Stomach smooth muscle (tissue), 2 donors: ENCODE data around the gene TANC1.
A peak's percentile ranks its signal among the peaks of the same experiment; 100 is the strongest.

Experiments
- H3K27ac ChIP-seq: one replicate; pipeline ENCODE4 v1.7.0; 2013; ENCODE audit warnings: mild to moderate bottlenecking, low read length, inconsistent platforms
- H3K27me3 ChIP-seq, 2 donors: one replicate each; pipeline ENCODE4 v1.7.0; 2013; ENCODE audit warnings: low read length in 2 of 2; ENCODE audit not compliant: insufficient read depth in 2 of 2, control insufficient read depth in 1 of 2
- H3K36me3 ChIP-seq, 2 donors: one replicate each; pipeline ENCODE4 v1.7.0; 2013; ENCODE audit warnings: low read length in 2 of 2; ENCODE audit not compliant: control insufficient read depth in 2 of 2, insufficient read depth in 2 of 2
- H3K4me1 ChIP-seq: one replicate; pipeline ENCODE4 v1.7.0; 2013; ENCODE audit warnings: low read length; ENCODE audit not compliant: control insufficient read depth, insufficient read depth
- H3K4me3 ChIP-seq, 2 donors: one replicate each; pipeline ENCODE4 v1.7.0; 2013; ENCODE audit warnings: low read length in 2 of 2
- H3K9ac ChIP-seq, 2 donors: one replicate each; pipeline ENCODE4 v1.7.0; 2013; ENCODE audit warnings: low read length in 2 of 2, mild to moderate bottlenecking in 1 of 2
- H3K9me3 ChIP-seq, 2 donors: one replicate each; pipeline ENCODE4 v1.7.0; 2013; ENCODE audit warnings: low read length in 2 of 2; ENCODE audit not compliant: control insufficient read depth in 2 of 2
- donor health status: healthy.
- donor health status: Pancreatic carcinoma.

The TANC1 gene

DNA sequence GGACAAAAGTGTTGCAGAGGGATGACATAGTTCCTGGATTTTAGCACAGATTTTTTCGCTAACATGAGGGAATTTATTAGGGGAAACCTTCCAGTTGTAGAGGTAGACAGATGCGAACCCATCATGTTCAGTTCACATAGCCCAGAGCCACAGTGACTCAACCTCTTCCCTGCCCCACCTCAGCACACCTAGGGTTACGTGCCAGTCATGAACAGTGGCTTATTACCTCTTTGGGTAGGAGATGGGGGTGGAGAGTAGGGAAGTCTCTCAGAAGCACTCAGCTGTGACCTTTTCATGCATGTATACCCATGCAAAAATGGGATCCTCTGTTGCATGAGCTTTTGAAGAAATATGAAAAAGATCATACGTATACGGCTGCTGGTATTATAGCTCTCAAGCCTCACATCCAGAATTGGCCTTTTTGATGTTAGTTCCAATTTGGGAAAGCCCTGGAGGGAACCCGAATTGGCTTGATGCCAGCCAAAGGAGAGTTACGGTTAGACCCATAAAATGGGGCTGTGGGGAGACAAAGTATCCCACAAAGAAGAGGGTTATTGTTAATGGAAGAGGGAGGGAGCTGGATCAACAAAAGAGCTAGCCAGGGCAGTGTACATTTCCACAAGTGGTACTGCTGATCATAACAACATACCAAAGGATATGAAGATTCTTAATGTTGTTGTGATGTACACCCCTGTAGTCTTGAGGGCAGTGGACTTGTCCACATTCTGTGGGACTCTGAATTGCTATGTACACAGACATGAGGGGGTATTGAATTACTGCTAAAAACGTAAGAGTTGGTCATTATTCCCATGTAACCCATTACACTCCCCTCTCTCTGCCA is 4.9 kb downstream of the TANC1 start:
- Histone ChIP-seq H3K9ac (no peak overlapping the region), H3K4me1 (peaks cover 21% of the 10 kb centered on the region), H3K27me3 (no peaks in the 10 kb centered on the region), H3K27ac (peak overlapping the region; percentile 1), H3K9me3 (no peaks in the 10 kb centered on the region), H3K4me3 (no peak overlapping the region), H3K36me3 (no peaks in the 10 kb centered on the region)

DNA sequence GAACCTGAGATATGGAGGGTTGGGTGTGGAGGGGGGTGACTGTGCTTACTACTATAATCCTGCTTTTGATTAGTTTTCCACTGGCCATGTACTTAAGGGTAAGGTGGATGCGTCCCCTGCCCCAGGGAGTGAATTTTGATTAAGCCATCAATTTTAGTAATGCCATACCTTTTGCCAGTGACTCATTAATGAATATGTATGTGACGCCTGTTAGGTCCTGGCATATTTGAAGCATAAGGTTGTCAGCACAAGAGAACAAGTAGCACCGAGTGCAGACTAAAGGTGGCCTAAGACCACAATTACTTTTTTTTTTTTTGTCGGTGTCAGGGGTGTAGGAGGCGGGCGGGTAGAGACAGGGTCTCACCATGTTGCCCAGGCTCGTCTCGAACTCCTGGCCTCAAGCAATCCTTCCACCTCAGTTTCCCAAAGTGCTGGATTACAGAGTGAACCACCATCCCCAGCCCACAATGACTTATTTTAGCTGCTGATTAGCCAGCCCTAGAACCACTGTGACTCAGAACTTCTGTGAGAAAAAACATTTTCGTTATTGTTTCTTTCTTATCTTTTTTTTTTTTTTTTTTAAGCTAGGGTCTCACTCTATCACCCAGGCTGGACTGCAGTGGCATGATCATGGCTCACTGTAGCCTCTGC is 7.0 kb downstream of the TANC1 start:
- no peaks in the 10 kb centered on the region for H3K36me3 ChIP-seq
- H3K9ac ChIP-seq, result no peak overlapping the region
- no peaks in the 10 kb centered on the region for H3K9me3 ChIP-seq
- no peak overlapping the region for H3K27ac ChIP-seq
- H3K27me3 ChIP-seq, result no peaks in the 10 kb centered on the region
- H3K4me1 ChIP-seq, result peaks cover 16% of the 10 kb centered on the region
- no peak overlapping the region for H3K4me3 ChIP-seq

DNA sequence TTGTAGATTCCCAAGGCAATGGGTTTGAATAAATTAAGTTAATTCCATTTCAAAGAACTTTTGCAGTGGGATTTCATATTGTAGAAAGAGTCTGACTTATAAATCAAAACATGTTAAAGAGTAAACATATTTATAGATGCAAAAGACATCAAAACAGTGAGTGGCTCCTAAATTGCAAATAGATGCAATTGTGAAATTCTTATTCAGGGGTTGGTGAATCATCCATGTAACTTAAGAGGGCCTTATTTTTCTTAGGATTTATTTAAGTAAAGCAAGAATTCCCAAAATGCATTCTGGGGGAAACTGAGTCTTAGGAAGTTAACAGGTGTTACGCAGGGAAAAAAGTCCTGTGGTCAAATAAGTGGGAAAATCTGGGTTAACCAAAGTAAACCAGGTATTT is 11.3 kb downstream of the TANC1 start:
- Histone ChIP-seq H3K9me3 (no peaks in the 10 kb centered on the region), H3K9ac (no peak overlapping the region), H3K4me3 (no peak overlapping the region), H3K36me3 (no peaks in the 10 kb centered on the region), H3K27me3 (no peaks in the 10 kb centered on the region), H3K4me1 (peaks cover 21% of the 10 kb centered on the region), H3K27ac (no peak overlapping the region)

DNA sequence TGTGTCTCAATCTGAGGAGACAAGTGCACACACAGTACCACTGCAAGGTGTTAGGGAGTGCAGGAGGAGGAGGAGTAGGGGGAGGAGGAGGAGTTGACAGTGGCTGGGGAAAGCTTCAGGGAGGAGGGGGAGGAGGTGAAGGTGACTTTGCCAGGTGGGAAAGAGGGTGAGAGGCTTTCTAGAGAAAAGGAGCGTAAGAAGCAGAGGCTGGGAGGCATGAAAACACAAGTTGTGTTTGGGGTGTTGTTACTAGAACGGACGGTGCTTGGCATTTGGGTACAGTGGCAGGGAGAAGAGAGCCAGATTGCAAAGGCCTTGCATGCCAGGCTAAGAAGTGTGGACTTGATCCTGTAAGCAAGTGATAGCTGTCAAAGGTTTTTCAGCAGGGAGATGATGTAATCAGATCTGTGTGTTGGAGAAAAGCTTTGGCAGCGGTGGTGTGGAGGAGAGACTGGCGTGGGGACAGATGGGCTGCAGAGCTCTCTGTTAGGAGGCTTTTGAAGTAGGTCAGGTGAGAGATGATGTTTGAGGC is 16.2 kb downstream of the TANC1 start:
- peaks cover 29% of the 10 kb centered on the region for H3K4me1 ChIP-seq
- H3K27me3 ChIP-seq, result no peaks in the 10 kb centered on the region
- H3K4me3 ChIP-seq, result no peak overlapping the region
- no peak overlapping the region for H3K9ac ChIP-seq
- no peaks in the 10 kb centered on the region for H3K36me3 ChIP-seq
- no peak overlapping the region for H3K27ac ChIP-seq
- no peaks in the 10 kb centered on the region for H3K9me3 ChIP-seq

DNA sequence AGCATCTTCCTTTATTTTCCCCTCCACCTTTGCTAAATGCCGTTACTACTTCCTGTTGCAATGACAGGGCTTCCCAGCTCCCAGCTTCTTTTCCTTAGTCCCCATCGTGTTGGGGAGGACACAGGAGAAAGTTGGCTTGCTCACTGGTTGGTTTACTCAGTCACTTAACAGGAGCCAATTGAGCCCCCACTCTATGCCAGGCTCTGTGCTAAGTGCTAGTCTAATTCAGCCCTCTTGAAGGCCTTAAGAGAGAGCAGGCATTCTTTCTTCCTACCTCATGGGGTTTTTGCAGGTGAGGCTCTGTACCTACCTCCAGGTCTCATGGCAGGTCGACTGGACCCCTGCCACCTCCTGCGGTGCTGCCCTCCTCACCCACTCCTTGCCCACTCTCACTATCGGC is 20.1 kb downstream of the TANC1 start:
- peaks cover 23% of the 10 kb centered on the region for H3K4me1 ChIP-seq

DNA sequence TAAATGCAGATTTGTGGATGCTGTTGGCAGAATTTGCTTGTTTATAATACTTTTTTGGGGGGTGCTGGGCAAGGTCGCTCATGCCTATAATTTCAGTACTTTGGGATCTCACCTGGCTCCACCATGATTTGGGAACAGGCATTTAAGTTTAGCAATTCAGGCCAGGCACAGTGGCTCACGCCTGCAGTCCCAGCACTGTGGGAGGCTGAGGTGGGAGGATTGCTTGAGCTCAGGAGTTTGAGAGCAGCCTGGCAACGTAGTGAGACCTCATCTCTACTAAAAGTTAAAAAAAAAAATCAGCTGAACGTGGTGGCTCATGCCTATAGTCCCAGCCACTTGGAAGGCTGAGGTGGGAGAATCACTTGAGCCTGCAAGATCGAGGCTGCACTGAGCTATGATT is 20.7 kb downstream of the TANC1 start:
- Histone ChIP-seq H3K36me3 (no peaks in the 10 kb centered on the region), H3K4me1 (peaks cover 21% of the 10 kb centered on the region), H3K27me3 (no peaks in the 10 kb centered on the region), H3K9me3 (no peaks in the 10 kb centered on the region), H3K9ac (no peak overlapping the region), H3K4me3 (no peak overlapping the region), H3K27ac (no peak overlapping the region)

More for the DNA sequence above, 20.1 kb downstream of the TANC1 start:
- H3K4me3 ChIP-seq, result no peak overlapping the region
- no peaks in the 10 kb centered on the region for H3K36me3 ChIP-seq
- H3K27me3 ChIP-seq, result no peaks in the 10 kb centered on the region
- no peaks in the 10 kb centered on the region for H3K9me3 ChIP-seq
- H3K27ac ChIP-seq, result no peak overlapping the region
- no peak overlapping the region for H3K9ac ChIP-seq

DNA sequence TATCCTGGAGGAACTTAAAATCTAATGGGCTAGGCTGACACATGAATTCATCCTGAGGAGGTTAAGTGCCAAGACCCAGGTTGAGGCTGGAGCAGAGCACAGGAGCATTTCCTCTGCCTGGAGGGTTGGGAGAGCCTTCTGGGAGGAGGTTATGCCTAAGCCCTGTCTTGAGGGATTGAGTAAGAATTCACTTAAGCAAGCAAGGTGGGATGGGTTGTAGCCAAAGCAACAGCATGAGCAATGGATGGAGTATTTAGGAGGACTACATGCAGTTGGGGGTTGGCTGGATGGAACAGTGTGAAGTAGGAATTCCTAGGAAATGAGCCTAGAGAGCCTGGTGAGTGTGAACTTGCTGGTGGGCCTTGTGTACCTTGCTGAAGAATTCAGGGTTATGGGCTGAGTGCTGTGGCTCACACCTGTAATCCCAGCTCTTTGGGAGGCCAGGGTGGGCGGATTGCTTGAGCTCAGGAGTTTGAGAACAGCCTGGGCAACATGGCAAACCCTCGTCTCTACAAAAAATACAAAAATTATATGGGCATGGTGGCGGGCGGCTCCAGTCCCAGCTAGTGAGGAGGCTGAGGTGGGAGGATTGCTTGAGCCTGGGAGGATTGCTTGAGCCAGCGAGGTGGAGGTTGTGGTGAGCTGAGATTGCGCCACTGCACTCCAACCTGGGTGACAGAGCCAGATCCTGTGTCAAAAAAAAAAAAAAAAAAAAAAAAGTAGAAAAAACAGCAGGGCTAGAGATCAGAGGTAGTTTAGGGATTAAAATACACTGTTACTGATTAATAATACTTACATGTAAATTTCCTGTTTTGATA is 22.2 kb downstream of the TANC1 start:
- Histone ChIP-seq H3K4me3 (no peak overlapping the region), H3K4me1 (peaks cover 15% of the 10 kb centered on the region), H3K27ac (no peak overlapping the region), H3K36me3 (no peaks in the 10 kb centered on the region), H3K9me3 (no peaks in the 10 kb centered on the region), H3K9ac (no peak overlapping the region), H3K27me3 (no peaks in the 10 kb centered on the region)

DNA sequence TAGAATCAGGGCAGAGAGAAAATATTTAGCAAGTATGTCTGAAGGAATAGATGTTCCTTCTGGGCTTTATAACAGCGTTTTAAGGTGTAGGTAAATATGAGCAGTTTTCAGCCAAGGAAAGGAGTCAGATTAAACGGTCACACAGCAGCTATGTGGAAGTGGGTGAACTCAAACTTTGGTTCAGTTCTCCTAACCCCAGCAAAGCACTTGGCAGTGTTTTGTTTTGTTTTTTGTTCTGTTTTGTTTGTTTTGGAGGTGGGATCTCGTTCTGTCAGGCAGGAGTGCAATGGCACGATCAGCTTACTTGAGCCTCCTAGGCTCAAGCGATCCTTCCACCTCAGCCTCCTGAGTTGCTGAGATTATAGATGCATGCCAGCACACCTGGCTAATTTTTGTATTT is 24.6 kb downstream of the TANC1 start:
- Histone ChIP-seq H3K9ac (no peak overlapping the region), H3K27me3 (no peaks in the 10 kb centered on the region), H3K9me3 (no peaks in the 10 kb centered on the region), H3K27ac (no peak overlapping the region), H3K36me3 (no peaks in the 10 kb centered on the region), H3K4me3 (no peak overlapping the region), H3K4me1 (peaks cover 11% of the 10 kb centered on the region)

DNA sequence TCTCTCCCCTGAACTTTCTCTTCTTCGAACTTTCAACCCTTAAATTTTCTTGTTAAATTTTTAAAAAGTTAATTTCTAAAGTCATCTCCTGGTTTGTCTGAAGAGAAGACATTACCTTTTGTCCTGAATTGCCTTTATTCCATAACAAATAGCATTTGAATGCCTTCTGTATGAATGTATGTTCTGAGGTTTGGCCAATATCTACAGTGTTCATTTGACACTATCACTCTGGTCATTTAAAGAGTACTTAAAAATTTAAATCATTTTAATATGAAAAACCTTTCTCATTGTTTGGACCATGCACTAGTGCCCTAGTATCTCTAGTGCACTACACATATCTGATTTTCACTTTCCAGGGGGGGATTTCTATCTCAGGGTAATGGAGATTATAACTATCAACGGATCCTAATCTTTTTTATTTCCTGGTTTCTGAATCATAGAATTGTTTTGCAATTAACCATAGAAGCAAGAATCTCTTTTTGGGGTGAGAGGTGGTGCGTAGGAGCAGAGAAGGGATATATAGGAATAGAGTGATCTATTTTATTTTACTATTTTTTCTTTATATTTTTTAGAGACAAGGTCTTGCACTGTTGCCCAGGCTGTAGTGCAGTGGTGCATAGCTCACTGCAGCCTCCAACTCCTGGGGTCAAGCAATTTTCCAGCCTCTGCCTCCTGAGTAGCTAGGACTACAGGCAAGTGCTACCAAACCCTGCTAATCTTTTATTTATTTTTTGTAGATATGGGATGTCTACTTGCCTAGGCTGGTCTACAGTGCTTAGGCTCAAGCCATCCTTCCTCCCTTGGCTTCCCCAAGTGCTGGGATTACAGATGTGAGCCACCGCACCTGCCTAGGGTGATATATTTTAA is 25.5 kb downstream of the TANC1 start:
- Histone ChIP-seq H3K36me3 (no peaks in the 10 kb centered on the region), H3K4me1 (peaks cover 19% of the 10 kb centered on the region), H3K9ac (no peak overlapping the region), H3K27ac (no peak overlapping the region), H3K9me3 (no peaks in the 10 kb centered on the region), H3K4me3 (no peak overlapping the region), H3K27me3 (no peaks in the 10 kb centered on the region)
